Immature natural killer cell (primary cell): ENCODE data around the gene FPGS. TPM values are rescaled to one million over a fixed set of nuclear protein-coding genes. Genes with fewer than 3 reads are reported as not detected.

Experiments
- DNase-seq, 3 donors: peaks; one replicate each; pipeline ENCODE4 v3.0.0; 2022; ENCODE audit warnings: mixed read lengths in 1 of 3
- H3K27ac Mint-ChIP-seq, 6 donors: one replicate each; pipeline ENCODE4 v1.8.0; 2020; ENCODE audit warnings: mixed read lengths in 6 of 6, mild to moderate bottlenecking in 5 of 6, inconsistent platforms in 4 of 6, moderate library complexity in 3 of 6
- H3K27me3 Mint-ChIP-seq, 3 donors: one replicate each; pipeline ENCODE4 v1.8.0; 2020 to 2021; ENCODE audit warnings: low read depth in 3 of 3, mild to moderate bottlenecking in 3 of 3, mixed read lengths in 3 of 3, moderate library complexity in 3 of 3, inconsistent platforms in 1 of 3
- H3K36me3 Mint-ChIP-seq, 3 donors: one replicate each; pipeline ENCODE4 v1.8.0; 2020; ENCODE audit warnings: mixed read lengths in 3 of 3, inconsistent platforms in 2 of 3, mild to moderate bottlenecking in 2 of 3
- H3K4me1 Mint-ChIP-seq, 2 donors: one replicate each; pipeline ENCODE4 v1.8.0; 2020; ENCODE audit warnings: inconsistent platforms in 2 of 2, mild to moderate bottlenecking in 2 of 2, mixed read lengths in 2 of 2, moderate library complexity in 1 of 2
- H3K4me3 Mint-ChIP-seq, 5 donors: one replicate each; pipeline ENCODE4 v1.8.0; 2020; ENCODE audit warnings: mild to moderate bottlenecking in 5 of 5, mixed read lengths in 5 of 5, inconsistent platforms in 3 of 5, moderate library complexity in 3 of 5
- H3K9me3 Mint-ChIP-seq, 6 donors: one replicate each; pipeline ENCODE4 v1.8.0; 2020; ENCODE audit warnings: mild to moderate bottlenecking in 6 of 6, mixed read lengths in 6 of 6, inconsistent platforms in 4 of 6, moderate library complexity in 3 of 6
- polyA plus RNA-seq, 3 donors: library from polyadenylated mRNA; unstranded; fragments of 300-500 nt; fragmentation: Illumina TruSeq; gene quantifications; one replicate each; pipeline ENCODE4 v1.2.3, GENCODE V29; 2021

FPGS gene
- polyA plus RNA-seq, 3 donors from 2014 or later, result 77.3 to 97.7 (median 89.1) TPM

- Mint-ChIP-seq H3K27me3 (no peaks in the 10 kb centered on the region), H3K4me1 (peaks cover 31 to 35% of the 10 kb centered on the region in 2 donors), H3K9me3 (peaks cover 3 to 12% (median 8%) of the 10 kb centered on the region in 6 donors), H3K27ac (peak overlapping the region in 3 of 6 donors; percentile 32 to 67 (median 33)), H3K36me3 (peaks cover 7 to 22% (median 8%) of the 10 kb centered on the region in 3 donors), H3K4me3 (no peak overlapping the region)
- DNase-seq, result no peak
These were observed 46.2 kb downstream of the FPGS start for GRCh38 chr9:127848756-127849504.

DNA sequence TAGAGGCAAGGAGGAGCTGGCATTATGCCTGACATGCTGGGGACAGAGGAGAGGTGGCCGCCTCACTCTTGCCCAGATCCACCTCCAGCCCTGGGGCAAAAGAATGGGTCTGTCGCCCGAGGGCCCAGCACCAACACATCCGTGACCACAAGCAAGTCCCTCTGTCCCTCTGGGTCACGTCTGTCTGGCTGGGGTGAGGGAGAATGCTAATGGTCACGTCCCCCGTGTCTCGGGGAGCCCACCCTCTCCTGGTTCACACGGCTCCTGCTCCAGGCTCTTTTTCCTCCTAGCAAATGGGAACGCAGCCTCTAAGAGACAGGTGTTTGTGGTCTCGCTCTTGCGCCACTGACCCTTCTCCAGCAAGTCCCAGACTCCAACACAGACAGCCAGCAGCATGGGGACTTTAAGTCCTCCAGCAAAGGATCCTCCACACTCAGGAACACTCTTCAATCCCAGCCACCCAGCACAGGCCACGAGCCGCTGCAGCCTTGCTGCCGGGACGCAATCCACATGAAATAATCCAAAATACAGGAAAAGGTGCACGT, 47.7 kb downstream of the FPGS start:
- H3K4me1 Mint-ChIP-seq, result peaks cover 41 to 43% of the 10 kb centered on the region in 2 donors
- peak overlapping the region in 2 of 6 donors; percentile 12 to 38 for H3K27ac Mint-ChIP-seq
- peaks cover 3 to 12% (median 8%) of the 10 kb centered on the region in 6 donors for H3K9me3 Mint-ChIP-seq
- no peaks in the 10 kb centered on the region for H3K27me3 Mint-ChIP-seq
- H3K36me3 Mint-ChIP-seq, result peaks cover 7 to 22% (median 8%) of the 10 kb centered on the region in 3 donors
- no peak for DNase-seq
- H3K4me3 Mint-ChIP-seq, result peak overlapping the region in 1 of 5 donors; percentile 12

- peaks cover 7 to 22% (median 8%) of the 10 kb centered on the region in 3 donors for H3K36me3 Mint-ChIP-seq
- peak overlapping the region; percentile 60 to 94 (median 85) for H3K27ac Mint-ChIP-seq
- H3K27me3 Mint-ChIP-seq, result peaks cover 0 to 1% (median 0%) of the 10 kb centered on the region in 3 donors
- no peak for DNase-seq
- H3K9me3 Mint-ChIP-seq, result peaks cover 3 to 12% (median 8%) of the 10 kb centered on the region in 6 donors
- H3K4me1 Mint-ChIP-seq, result peaks cover 45 to 48% of the 10 kb centered on the region in 2 donors
- H3K4me3 Mint-ChIP-seq, result peak overlapping the region; percentile 33 to 86 (median 62)
These were observed 50.1 kb downstream of the FPGS start for GRCh38 chr9:127852829-127853228.

DNA sequence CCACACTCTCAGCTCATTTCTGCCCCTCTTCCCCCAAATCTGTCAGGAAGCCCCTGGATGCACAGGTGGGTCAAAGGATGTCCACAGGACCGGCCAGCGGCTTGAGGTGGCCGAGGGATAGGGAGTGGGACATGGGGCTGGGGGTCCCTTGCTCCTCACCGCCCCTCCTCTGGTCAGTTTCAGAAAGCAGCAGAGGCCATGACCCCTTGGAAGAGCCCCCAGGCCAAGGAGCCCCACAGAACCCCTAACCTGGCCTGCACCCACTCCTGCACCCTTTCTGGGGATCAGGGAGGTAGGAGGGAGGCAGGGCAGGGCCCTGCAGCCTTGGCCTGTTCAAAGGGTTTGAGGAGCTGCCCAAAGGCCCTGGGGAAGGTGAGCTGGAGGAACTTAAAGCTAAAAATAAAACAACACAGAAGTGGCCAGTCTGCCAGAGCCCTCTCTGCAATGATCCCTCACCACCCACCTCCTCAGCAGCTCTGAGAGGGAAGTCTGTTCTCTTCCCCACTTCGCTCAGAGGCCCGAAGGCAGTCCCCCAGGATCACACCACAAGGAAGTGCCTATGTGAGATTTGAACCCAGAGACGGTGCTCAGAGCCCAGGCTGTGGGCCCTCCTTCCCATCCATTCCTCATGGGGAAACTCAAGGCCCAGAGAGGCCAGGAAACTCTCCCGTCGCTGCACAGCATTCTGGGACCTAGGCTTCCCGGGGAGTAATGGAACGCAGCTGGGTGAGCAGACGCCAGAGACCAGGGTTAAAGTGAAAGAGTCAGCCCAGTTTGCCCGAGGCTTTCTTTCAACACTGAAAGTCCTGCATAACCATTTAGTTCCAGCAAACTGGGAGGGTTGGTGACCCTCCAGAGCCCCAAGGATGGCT, 50.9 kb downstream of the FPGS start:
- Mint-ChIP-seq H3K36me3 (peaks cover 7 to 20% (median 8%) of the 10 kb centered on the region in 3 donors), H3K27ac (peak overlapping the region; percentile 88 to 95 (median 93)), H3K4me1 (peaks cover 45 to 49% of the 10 kb centered on the region in 2 donors), H3K4me3 (peak overlapping the region; percentile 86 to 92 (median 89)), H3K9me3 (peaks cover 2 to 12% (median 8%) of the 10 kb centered on the region in 6 donors), H3K27me3 (peaks cover 0 to 1% (median 0%) of the 10 kb centered on the region in 3 donors)
- DNase-seq, result peak in 1 of 3 donors; percentile 17

DNA sequence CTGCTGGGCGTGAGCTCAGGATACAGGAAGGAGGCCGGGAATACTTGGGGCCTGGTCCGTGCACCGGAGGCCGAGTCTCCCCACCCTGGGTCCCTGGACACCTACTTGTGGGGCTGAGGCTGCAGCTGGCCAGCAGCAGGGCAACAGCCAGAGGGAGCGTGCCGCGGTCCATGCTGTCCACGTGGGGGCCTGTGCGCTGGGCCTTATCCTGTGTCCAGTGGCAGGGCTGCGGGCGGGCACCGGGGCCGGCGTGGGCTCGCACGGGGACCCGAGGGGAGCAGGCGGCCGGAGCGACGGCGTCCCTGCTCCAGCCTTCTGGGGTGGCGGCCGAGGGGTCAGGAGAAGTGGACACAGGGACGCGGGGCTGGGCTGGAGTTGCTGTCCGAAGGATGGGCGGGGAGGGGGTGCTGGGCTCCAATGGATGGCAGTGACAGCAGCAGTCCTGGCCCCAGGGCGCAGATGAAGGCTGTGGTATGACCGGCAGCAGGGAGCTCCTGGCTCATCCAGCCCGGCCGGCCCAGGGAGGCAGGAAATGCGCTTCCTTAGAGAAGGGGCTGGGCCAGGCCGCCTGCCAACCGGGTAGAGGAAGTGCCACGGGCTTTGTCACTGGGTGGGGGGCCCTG, 51.6 kb downstream of the FPGS start, which contains the start of gene ENG:
TSS of gene ENG (minus strand) at position 475 of the 623 bp plus-strand sequence. CDS start at position 172, 303 bp downstream.
- Mint-ChIP-seq H3K27ac (peak within 1 kb of the TSS; percentile 88 to 95 (median 94)), H3K27me3 (peaks cover 0 to 2% (median 1%) of the 10 kb centered on the region in 3 donors), H3K4me1 (peaks cover 51 to 54% of the 10 kb centered on the region in 2 donors), H3K9me3 (peaks cover 2 to 5% (median 3%) of the 10 kb centered on the region in 6 donors), H3K36me3 (peaks cover 3 to 12% (median 3%) of the 10 kb centered on the region in 3 donors), H3K4me3 (peak within 1 kb of the TSS; percentile 86 to 92 (median 89))
- DNase-seq, result peak in 1 of 3 donors; percentile 19

DNA sequence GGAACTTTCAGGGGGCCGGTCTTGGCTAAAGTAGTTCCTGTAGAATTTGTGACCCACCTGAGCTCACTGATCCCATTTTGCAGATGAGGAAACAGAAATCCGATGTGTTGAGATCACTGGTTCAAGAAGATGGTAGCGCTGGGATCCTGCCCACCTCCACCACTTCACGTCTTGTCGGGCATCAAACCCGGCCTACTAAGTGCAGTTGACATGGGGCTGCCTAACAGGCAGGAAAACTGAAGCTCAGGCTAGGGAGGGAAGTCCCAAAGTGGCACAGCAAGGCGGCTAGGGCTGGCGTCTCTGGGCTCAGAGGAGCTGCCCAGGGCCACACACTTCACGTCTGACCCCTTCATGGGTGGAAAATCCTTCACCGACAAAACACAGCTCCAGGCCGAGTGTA, 52.3 kb downstream of the FPGS start:
- Mint-ChIP-seq H3K4me1 (peaks cover 52 to 56% of the 10 kb centered on the region in 2 donors), H3K9me3 (peaks cover 0 to 2% (median 0%) of the 10 kb centered on the region in 6 donors), H3K27me3 (peaks cover 0 to 2% (median 1%) of the 10 kb centered on the region in 3 donors), H3K4me3 (peak overlapping the region; percentile 32 to 69 (median 58)), H3K27ac (peak overlapping the region; percentile 75 to 88 (median 82)), H3K36me3 (peaks cover 0 to 9% (median 0%) of the 10 kb centered on the region in 3 donors)
- no peak for DNase-seq

DNA sequence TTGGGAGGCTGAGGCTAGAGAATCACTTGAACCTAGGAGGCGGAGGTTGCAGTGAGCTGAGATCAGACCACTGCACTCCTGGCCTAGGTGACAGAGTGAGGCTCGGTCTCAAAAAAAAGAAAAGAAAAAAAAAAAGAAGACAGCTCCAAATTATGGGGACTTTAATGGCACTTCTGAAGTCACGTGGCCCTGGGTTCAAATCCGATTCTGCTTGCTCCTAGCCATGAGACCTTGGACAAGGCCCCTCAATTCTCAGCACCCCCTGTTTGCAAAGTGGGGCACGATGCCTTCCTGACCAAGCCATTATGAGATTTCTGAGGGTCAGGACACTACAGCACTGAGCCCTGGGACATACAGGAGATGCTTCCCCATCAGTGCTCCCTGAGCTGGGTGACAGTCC, 52.8 kb downstream of the FPGS start:
- Mint-ChIP-seq H3K4me1 (peaks cover 55 to 59% of the 10 kb centered on the region in 2 donors), H3K27ac (peak overlapping the region; percentile 76 to 93 (median 84)), H3K4me3 (peak overlapping the region; percentile 28 to 69 (median 51)), H3K27me3 (peaks cover 0 to 5% (median 1%) of the 10 kb centered on the region in 3 donors), H3K9me3 (no peaks in the 10 kb centered on the region), H3K36me3 (peaks cover 0 to 7% (median 0%) of the 10 kb centered on the region in 3 donors)
- DNase-seq, result no peak

GRCh38 chr9:127856094-127856728, 53.5 kb downstream of the FPGS start:
- Mint-ChIP-seq H3K27me3 (peaks cover 0 to 6% (median 1%) of the 10 kb centered on the region in 3 donors), H3K4me3 (peak overlapping the region in 4 of 5 donors; percentile 7 to 69 (median 34)), H3K27ac (peak overlapping the region; percentile 63 to 93 (median 80)), H3K4me1 (peaks cover 62 to 65% of the 10 kb centered on the region in 2 donors), H3K36me3 (peaks cover 0 to 5% (median 0%) of the 10 kb centered on the region in 3 donors), H3K9me3 (no peaks in the 10 kb centered on the region)
- no peak for DNase-seq

GRCh38 chr9:127856729-127857116, 54.0 kb downstream of the FPGS start:
- Mint-ChIP-seq H3K4me1 (peaks cover 64 to 69% of the 10 kb centered on the region in 2 donors), H3K4me3 (no peak overlapping the region), H3K36me3 (peaks cover 0 to 5% (median 0%) of the 10 kb centered on the region in 3 donors), H3K27ac (peak overlapping the region in 1 of 6 donors; percentile 7), H3K27me3 (peaks cover 0 to 6% (median 4%) of the 10 kb centered on the region in 3 donors), H3K9me3 (no peaks in the 10 kb centered on the region)
- DNase-seq, result no peak

GRCh38 chr9:127857278-127857677, 54.6 kb downstream of the FPGS start:
- Mint-ChIP-seq H3K27me3 (peaks cover 0 to 6% (median 4%) of the 10 kb centered on the region in 3 donors), H3K27ac (peak overlapping the region in 1 of 6 donors; percentile 36), H3K4me1 (peaks cover 64 to 69% of the 10 kb centered on the region in 2 donors), H3K9me3 (no peaks in the 10 kb centered on the region), H3K4me3 (no peak overlapping the region), H3K36me3 (peaks cover 0 to under 1% (median 0%) of the 10 kb centered on the region in 3 donors)
- no peak for DNase-seq

- Mint-ChIP-seq H3K27me3 (peaks cover 0 to 8% (median 6%) of the 10 kb centered on the region in 3 donors), H3K4me3 (no peak overlapping the region), H3K9me3 (no peaks in the 10 kb centered on the region), H3K27ac (peak overlapping the region in 3 of 6 donors; percentile 16 to 74 (median 53)), H3K4me1 (peaks cover 64 to 69% of the 10 kb centered on the region in 2 donors), H3K36me3 (no peaks in the 10 kb centered on the region)
- no peak for DNase-seq
These were observed 55.4 kb downstream of the FPGS start for GRCh38 chr9:127858041-127858512.

GRCh38 chr9:127860260-127860659, 57.6 kb downstream of the FPGS start:
- H3K4me3 Mint-ChIP-seq, result peak overlapping the region in 2 of 5 donors; percentile 25 to 38
- H3K36me3 Mint-ChIP-seq, result no peaks in the 10 kb centered on the region
- no peak for DNase-seq
- peak overlapping the region in 5 of 6 donors; percentile 12 to 93 (median 78) for H3K27ac Mint-ChIP-seq
- peaks cover 58 to 64% of the 10 kb centered on the region in 2 donors for H3K4me1 Mint-ChIP-seq
- H3K27me3 Mint-ChIP-seq, result peaks cover 0 to 8% (median 6%) of the 10 kb centered on the region in 3 donors
- H3K9me3 Mint-ChIP-seq, result no peaks in the 10 kb centered on the region
